ENCODE data around the gene TASP1.

- TF ChIP-seq CTCF (IDR thresholded peaks at IDR 0.05 in 4 of 5, conservative IDR thresholded peaks at IDR 0.05 in 1 of 5) (no peak), POLR2A (IDR thresholded peaks at IDR 0.05) (no peak)
Observed at GRCh38 chr20:13430346-13431002, 208.3 kb downstream of the TASP1 start.

Measured in gastrocnemius medialis (tissue), 4 donors.